Neutrophil (primary cell): ENCODE data around the gene FERD3L.

ENCODE experiments used
- H3K27ac ChIP-seq: fragments of 200-600 bp; sonication (generic); 2 replicates; pipeline ENCODE4 v1.5.1; 2016; ENCODE audit warnings: mild to moderate bottlenecking, moderate library complexity
- H3K27me3 ChIP-seq: fragments of 200-600 bp; sonication (generic); 2 replicates; pipeline ENCODE4 v1.6.0; 2016; ENCODE audit warnings: mild to moderate bottlenecking
- H3K36me3 ChIP-seq: fragments of 200-600 bp; sonication (generic); 2 replicates; pipeline ENCODE4 v1.5.1; 2017
- H3K4me1 ChIP-seq, 2 experiments: fragments of 200-600 bp in 1 of 2; sonication (generic) in 1 of 2; 1 replicate in 1 of 2; 2 replicates in 1 of 2; pipeline versions ENCODE4 v1.5.1 to v1.6.1; 2013 to 2016; ENCODE audit warnings: low read depth in 1 of 2, low read length in 1 of 2, mild to moderate bottlenecking in 1 of 2, moderate library complexity in 1 of 2; ENCODE audit not compliant: control insufficient read depth in 1 of 2, insufficient read depth in 1 of 2
- H3K4me3 ChIP-seq, 2 experiments: fragments of 200-600 bp in 1 of 2; sonication (generic) in 1 of 2; 1 replicate in 1 of 2; 2 replicates in 1 of 2; pipeline ENCODE4 v1.5.1; 2013 to 2016; ENCODE audit warnings: low read depth in 1 of 2, low read length in 1 of 2, mild to moderate bottlenecking in 1 of 2, moderate library complexity in 1 of 2
- H3K9me3 ChIP-seq: fragments of 200-600 bp; sonication (generic); 2 replicates; pipeline ENCODE4 v1.5.1; 2016
- TF ChIP-seq, protein P1 (sequence below): fragments of 200-600 bp; sonication (generic); IDR thresholded peaks from 2 replicates; pipeline ENCODE4 v1.5.1; 2016; ENCODE audit warnings: antibody characterized with exemption

FERD3L gene

DNA sequence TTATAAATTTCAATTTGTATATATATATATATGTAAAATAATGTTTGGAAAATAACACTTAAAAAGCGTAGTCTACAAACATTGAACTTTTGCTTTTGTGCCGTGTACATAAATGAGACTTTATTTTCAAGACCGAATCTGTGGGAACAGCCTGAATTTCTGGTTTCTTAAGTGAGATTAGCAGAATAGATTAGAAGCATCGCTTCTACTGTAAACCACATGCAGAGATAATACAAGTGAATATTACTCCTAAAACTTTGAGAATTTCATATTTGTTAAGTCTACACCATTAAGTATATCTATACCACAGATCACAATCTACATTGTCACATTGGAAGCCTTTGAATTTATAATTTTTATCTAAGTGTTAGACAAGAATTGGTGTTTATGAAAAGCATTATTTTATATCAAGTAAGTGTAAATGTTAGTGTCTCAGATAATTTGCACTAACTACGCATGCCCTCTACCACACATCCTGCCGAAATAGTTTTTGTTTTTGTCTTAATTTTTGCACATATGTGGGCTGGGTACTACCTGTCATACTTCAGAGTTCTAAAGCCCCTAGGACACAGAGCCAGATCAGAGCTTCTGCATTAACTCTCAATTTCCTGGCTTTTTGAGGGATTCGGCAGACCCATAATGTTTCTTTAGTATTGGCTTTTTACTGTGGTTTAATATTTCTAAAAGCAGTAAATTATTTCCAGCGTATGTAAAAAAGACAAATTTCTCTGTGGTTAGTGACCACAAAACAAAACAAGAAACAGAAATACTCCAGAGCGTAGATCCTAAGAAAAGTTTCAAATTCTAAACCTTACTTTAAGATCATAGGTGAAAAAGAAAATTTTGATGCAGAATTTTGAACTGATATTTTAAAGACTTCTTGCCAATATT lies 47.8 kb downstream of the FERD3L start:
- TF ChIP-seq, protein P1, sequence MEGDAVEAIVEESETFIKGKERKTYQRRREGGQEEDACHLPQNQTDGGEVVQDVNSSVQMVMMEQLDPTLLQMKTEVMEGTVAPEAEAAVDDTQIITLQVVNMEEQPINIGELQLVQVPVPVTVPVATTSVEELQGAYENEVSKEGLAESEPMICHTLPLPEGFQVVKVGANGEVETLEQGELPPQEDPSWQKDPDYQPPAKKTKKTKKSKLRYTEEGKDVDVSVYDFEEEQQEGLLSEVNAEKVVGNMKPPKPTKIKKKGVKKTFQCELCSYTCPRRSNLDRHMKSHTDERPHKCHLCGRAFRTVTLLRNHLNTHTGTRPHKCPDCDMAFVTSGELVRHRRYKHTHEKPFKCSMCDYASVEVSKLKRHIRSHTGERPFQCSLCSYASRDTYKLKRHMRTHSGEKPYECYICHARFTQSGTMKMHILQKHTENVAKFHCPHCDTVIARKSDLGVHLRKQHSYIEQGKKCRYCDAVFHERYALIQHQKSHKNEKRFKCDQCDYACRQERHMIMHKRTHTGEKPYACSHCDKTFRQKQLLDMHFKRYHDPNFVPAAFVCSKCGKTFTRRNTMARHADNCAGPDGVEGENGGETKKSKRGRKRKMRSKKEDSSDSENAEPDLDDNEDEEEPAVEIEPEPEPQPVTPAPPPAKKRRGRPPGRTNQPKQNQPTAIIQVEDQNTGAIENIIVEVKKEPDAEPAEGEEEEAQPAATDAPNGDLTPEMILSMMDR: no peak
- H3K4me1 ChIP-seq: no peaks in the 10 kb centered on the region
- H3K27ac ChIP-seq: no peak overlapping the region
- no peaks in the 10 kb centered on the region for H3K36me3 ChIP-seq
- H3K9me3 ChIP-seq: no peaks in the 10 kb centered on the region
- H3K27me3 ChIP-seq: peaks cover 43% of the 10 kb centered on the region
- H3K4me3 ChIP-seq: no peak overlapping the region

DNA sequence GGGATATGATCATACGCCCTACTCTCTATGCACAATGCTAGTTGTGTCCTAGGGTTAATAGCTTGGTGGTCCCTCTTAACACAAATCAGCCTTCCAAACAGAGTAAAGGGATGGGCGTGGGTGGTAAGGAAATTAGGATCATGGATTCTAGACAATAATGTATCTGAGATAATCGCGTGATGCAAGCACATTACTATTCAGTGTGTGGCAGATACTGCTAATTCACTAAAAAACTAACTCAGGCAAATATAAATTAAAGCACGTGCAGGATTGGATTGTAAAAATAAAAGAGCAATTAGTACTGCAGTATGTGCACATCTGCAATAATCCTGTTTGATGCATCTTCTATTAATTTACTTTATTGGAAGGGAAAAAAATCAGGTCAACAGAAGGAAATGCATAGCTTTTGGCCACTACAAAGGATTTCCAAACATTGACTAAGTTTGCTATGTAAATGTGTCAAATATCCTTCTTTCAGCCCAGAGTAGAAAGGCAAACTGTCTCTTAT lies 49.8 kb downstream of the FERD3L start:
- H3K9me3 ChIP-seq: no peaks in the 10 kb centered on the region
- H3K4me3 ChIP-seq: no peak overlapping the region
- no peaks in the 10 kb centered on the region for H3K4me1 ChIP-seq
- peaks cover 28% of the 10 kb centered on the region for H3K27me3 ChIP-seq
- TF ChIP-seq, protein P1: no peak
- H3K36me3 ChIP-seq: no peaks in the 10 kb centered on the region
- H3K27ac ChIP-seq: no peak overlapping the region
